ENCODE results near the gene TTLL3.

GRCh38 chr3:9795207-9795606 is 14.9 kb upstream of the TTLL3 start:
- no peak for TF ChIP-seq CTCF (IDR thresholded peaks at IDR 0.05)
- no peak for TF ChIP-seq POLR2AphosphoS5 (IDR thresholded peaks at IDR 0.05; ENCODE audit: low read depth, low read length)
